IMR-90 (cell line): ENCODE measurements around the gene KRTAP5-10. TPM values are rescaled to one million over a fixed set of nuclear protein-coding genes. Genes with fewer than 3 reads are reported as not detected.

Source experiments
- ATAC-seq: fragments of 200-7000 bp; cut with Tn5 transposase; 2 replicates; pipeline ENCODE4 v1.9.1; 2020; ENCODE audit warnings: low read depth, mild to moderate bottlenecking, moderate library complexity
- BruUV-seq: library from RNA; stranded (reverse); fragments of 400-500 nt; replicated peaks from 2 replicates; lab custom pipeline; 2021; lab: Mats Ljungman, UMichigan
- CTCF ChIA-PET: fragments of 300-600 bp; formaldehyde crosslinking; extraction: SDS; loops from one replicate; lab custom pipeline; 2021; ENCODE audit warnings: antibody characterized with exemption; lab: Yijun Ruan, JAX
- POLR2A ChIA-PET: fragments of 300-600 bp; sonication (Branson Sonifier 250); formaldehyde crosslinking; loops from one replicate; lab custom pipeline; 2022; ENCODE audit warnings: antibody characterized with exemption; ENCODE audit not compliant: unreplicated experiment; lab: Charles Lee
- DNase-seq: peaks from one replicate; pipeline ENCODE4 v3.0.0; 2013
- H2AFZ ChIP-seq: replicated peaks from 2 replicates; pipeline ENCODE3; 2013; ENCODE audit warnings: low read length, mild to moderate bottlenecking; ENCODE audit not compliant: poor library complexity
- H2AK5ac ChIP-seq: 2 replicates; pipeline ENCODE4 v1.6.1; 2013; ENCODE audit warnings: low read depth, low read length, inconsistent platforms
- H2AK9ac ChIP-seq: replicated peaks from 2 replicates; pipeline ENCODE3; 2013; ENCODE audit warnings: mild to moderate bottlenecking, low read depth, low read length, moderate library complexity; ENCODE audit not compliant: poor library complexity
- H2BK120ac ChIP-seq: 2 replicates; pipeline ENCODE4 v1.6.1; 2013; ENCODE audit warnings: low read depth, low read length, inconsistent platforms
- H2BK15ac ChIP-seq: 3 replicates; pipeline ENCODE4 v1.6.1; 2013; ENCODE audit warnings: low read depth, low read length, inconsistent platforms
- H2BK20ac ChIP-seq: 2 replicates; pipeline ENCODE4 v1.6.1; 2013; ENCODE audit warnings: low read depth, mild to moderate bottlenecking, inconsistent platforms, low read length, moderate library complexity
- H2BK5ac ChIP-seq: 2 replicates; pipeline ENCODE4 v1.6.1; 2013; ENCODE audit warnings: mild to moderate bottlenecking, low read depth, low read length, inconsistent platforms; ENCODE audit not compliant: poor library complexity, severe bottlenecking
- H3K14ac ChIP-seq: replicated peaks from 2 replicates; pipeline ENCODE4 v1.6.1; 2013; ENCODE audit warnings: low read depth, low read length, inconsistent platforms
- H3K18ac ChIP-seq: 2 replicates; pipeline ENCODE4 v1.6.1; 2013; ENCODE audit warnings: low read depth, low read length, control low read depth
- H3K23ac ChIP-seq: 2 replicates; pipeline ENCODE4 v1.6.1; 2013; ENCODE audit warnings: low read depth, low read length, inconsistent platforms
- H3K27ac ChIP-seq: 2 replicates; pipeline ENCODE4 v1.5.1; 2013; ENCODE audit warnings: mild to moderate bottlenecking, control low read depth, low read length; ENCODE audit not compliant: insufficient read depth
- H3K27me3 ChIP-seq: 2 replicates; pipeline ENCODE4 v1.6.1; 2013; ENCODE audit warnings: low read length; ENCODE audit not compliant: control insufficient read depth, insufficient read depth
- H3K36me3 ChIP-seq: 2 replicates; pipeline ENCODE4 v1.6.1; 2013; ENCODE audit warnings: low read length, mixed read lengths; ENCODE audit not compliant: control insufficient read depth, insufficient read depth
- H3K4ac ChIP-seq: 2 replicates; pipeline ENCODE4 v1.6.1; 2013; ENCODE audit warnings: low read depth, low read length, inconsistent platforms
- H3K4me1 ChIP-seq: 2 replicates; pipeline ENCODE4 v1.6.1; 2013; ENCODE audit warnings: low read length, mixed read lengths; ENCODE audit not compliant: control insufficient read depth, insufficient read depth
- H3K4me2 ChIP-seq: 2 replicates; pipeline ENCODE4 v1.6.1; 2013; ENCODE audit warnings: low read depth, mild to moderate bottlenecking, control low read depth, low read length, moderate library complexity
- H3K4me3 ChIP-seq: 2 replicates; pipeline ENCODE4 v1.5.1; 2013; ENCODE audit warnings: low read depth, mild to moderate bottlenecking, control low read depth, low read length, moderate library complexity; ENCODE audit not compliant: insufficient read depth
- H3K56ac ChIP-seq: 2 replicates; pipeline ENCODE4 v1.6.1; 2013; ENCODE audit warnings: low read length, inconsistent platforms; ENCODE audit not compliant: insufficient read depth; ENCODE audit errors: extremely low read depth
- H3K79me1 ChIP-seq, 2 experiments: 2 replicates each; pipeline ENCODE4 v1.6.1; 2013; ENCODE audit warnings: low read length in 2 of 2, inconsistent platforms in 1 of 2, low read depth in 1 of 2
- H3K9ac ChIP-seq: 2 replicates; pipeline ENCODE4 v1.6.1; 2013; ENCODE audit warnings: low read depth, low read length, control low read depth
- H3K9me1 ChIP-seq: 2 replicates; pipeline ENCODE4 v1.6.1; 2013; ENCODE audit warnings: low read length, inconsistent platforms; ENCODE audit not compliant: insufficient read depth
- H3K9me3 ChIP-seq: 2 replicates; pipeline ENCODE4 v1.6.1; 2013; ENCODE audit warnings: low read length; ENCODE audit not compliant: control insufficient read depth, insufficient read depth
- H4K20me1 ChIP-seq: 2 replicates; pipeline ENCODE4 v1.6.1; 2013; ENCODE audit warnings: low read length, inconsistent platforms; ENCODE audit not compliant: insufficient read depth
- H4K5ac ChIP-seq: 2 replicates; pipeline ENCODE4 v1.6.1; 2013; ENCODE audit warnings: mild to moderate bottlenecking, low read depth, low read length, control low read depth
- H4K8ac ChIP-seq, 2 experiments: 2 replicates each; pipeline ENCODE4 v1.6.1; 2013; ENCODE audit warnings: low read depth in 2 of 2, low read length in 2 of 2, control low read depth in 1 of 2, inconsistent platforms in 1 of 2
- H4K91ac ChIP-seq: 2 replicates; pipeline ENCODE4 v1.6.1; 2013; ENCODE audit warnings: low read depth, low read length, inconsistent platforms; ENCODE audit not compliant: insufficient read depth
- BHLHE40 ChIP-seq: fragments of 150-350 bp; IDR thresholded peaks from 2 replicates; pipeline ENCODE4 v1.6.1; 2016; ENCODE audit warnings: mild to moderate bottlenecking, low read depth, low read length
- CEBPB ChIP-seq: IDR thresholded peaks from 2 replicates; pipeline ENCODE4 v1.6.1; 2012; ENCODE audit warnings: low read depth, low read length, improper control_type of control experiment
- CHD1 ChIP-seq: IDR thresholded peaks from 2 replicates; pipeline ENCODE4 v1.6.1; 2012; ENCODE audit warnings: low read depth, low read length, improper control_type of control experiment
- FOS ChIP-seq: fragments of 150-350 bp; IDR thresholded peaks from 2 replicates; pipeline ENCODE4 v1.6.1; 2016; ENCODE audit warnings: low read depth, low read length
- MAFK ChIP-seq: IDR thresholded peaks from 2 replicates; pipeline ENCODE4 v1.6.1; 2012; ENCODE audit warnings: low read depth, low read length, improper control_type of control experiment
- MAZ ChIP-seq: IDR thresholded peaks from 2 replicates; pipeline ENCODE4 v1.6.1; 2012; ENCODE audit warnings: low read depth, mild to moderate bottlenecking, low read length, improper control_type of control experiment, moderate library complexity, borderline replicate concordance
- MXI1 ChIP-seq: IDR thresholded peaks from 2 replicates; pipeline ENCODE4 v1.6.1; 2012; ENCODE audit warnings: low read depth, mild to moderate bottlenecking, low read length, moderate library complexity, borderline replicate concordance
- NFE2L2 ChIP-seq: fragments of 150-350 bp; IDR thresholded peaks from 2 replicates; pipeline ENCODE4 v1.6.1; 2016; ENCODE audit warnings: low read depth, mild to moderate bottlenecking, low read length
- POLR2A ChIP-seq: IDR thresholded peaks from 2 replicates; pipeline ENCODE4 v1.6.1; 2012; ENCODE audit warnings: mild to moderate bottlenecking, low read depth, low read length
- RAD21 ChIP-seq: IDR thresholded peaks from 2 replicates; pipeline ENCODE4 v1.6.1; 2012; ENCODE audit warnings: low read length, improper control_type of control experiment
- RCOR1 ChIP-seq: IDR thresholded peaks from 2 replicates; pipeline ENCODE4 v1.6.1; 2012; ENCODE audit warnings: mild to moderate bottlenecking, low read length, improper control_type of control experiment; ENCODE audit not compliant: insufficient replicate concordance
- RFX5 ChIP-seq: IDR thresholded peaks from 2 replicates; pipeline ENCODE4 v1.8.0; 2012; ENCODE audit warnings: low read depth, mild to moderate bottlenecking, low read length, moderate library complexity
- SMC3 ChIP-seq: fragments of 150-350 bp; IDR thresholded peaks from 2 replicates; pipeline ENCODE4 v1.6.1; 2016; ENCODE audit warnings: low read depth, mild to moderate bottlenecking, antibody characterized with exemption, low read length, moderate library complexity
- WGBS, 2 experiments: methylation state at CpG; one replicate each; pipeline versions ENCODE4 v1.1.5 to v1.1.7; 2013; ENCODE audit warnings: missing lambda C conversion rate in 2 of 2; ENCODE audit not compliant: insufficient read length in 1 of 2; ENCODE audit errors: extremely low coverage in 2 of 2; 5-methylcytosine and 5-hydroxymethylcytosine counted together
- dilution Hi-C: fragments of 300-500 bp; cut with HindIII; formaldehyde crosslinking; loops from one replicate; pipeline ENCODE4 v1.14.3; 2018; ENCODE audit warnings: low sequenced_read_pairs; ENCODE audit not compliant: unreplicated experiment
- in situ Hi-C: fragments of 300-500 bp; cut with MboI; formaldehyde crosslinking; loops from 3 replicates; pipeline ENCODE4 v1.14.3; 2019; ENCODE audit warnings: low sequenced_read_pairs, inconsistent platforms, mixed read lengths
- intact Hi-C: fragments of 100-400 bp; cut with micrococcal nuclease; formaldehyde crosslinking; loops from 2 replicates; pipeline ENCODE4 v1.10.0; 2022
- polyA plus RNA-seq, 3 experiments: library from polyadenylated mRNA; depleted of rRNA; stranded (reverse); fragments of >200 nt; gene quantifications; 2 replicates each; pipeline ENCODE4 v1.2.3, GENCODE V29; 2012; ENCODE audit warnings: low replicate concordance in 1 of 3
- total RNA-seq: library from RNA; depleted of rRNA; stranded (reverse); fragments of >200 nt; gene quantifications from 2 replicates; pipeline ENCODE4 v1.2.3, GENCODE V29; 2012
- TF ChIP-seq, protein P1 (sequence below): fragments of 150-350 bp; IDR thresholded peaks from 2 replicates; pipeline ENCODE4 v1.6.1; 2016; ENCODE audit warnings: low read depth, mild to moderate bottlenecking, low read length, moderate library complexity, borderline replicate concordance
- TF ChIP-seq, protein P2 (sequence below): fragments of 150-350 bp; IDR thresholded peaks from 2 replicates; pipeline ENCODE4 v1.6.1; 2017; ENCODE audit warnings: mild to moderate bottlenecking, antibody characterized with exemption, low read length, low read depth
- TF ChIP-seq, protein P3 (sequence below): conservative IDR thresholded peaks from 2 replicates; pipeline ENCODE4 v1.5.1; 2012; ENCODE audit warnings: mild to moderate bottlenecking, low read depth, low read length, improper control_type of control experiment

The KRTAP5-10 gene
- total and polyA plus RNA-seq, 2 of the 4 experiments (the other 2 are of a cell fraction), result not detected

DNA sequence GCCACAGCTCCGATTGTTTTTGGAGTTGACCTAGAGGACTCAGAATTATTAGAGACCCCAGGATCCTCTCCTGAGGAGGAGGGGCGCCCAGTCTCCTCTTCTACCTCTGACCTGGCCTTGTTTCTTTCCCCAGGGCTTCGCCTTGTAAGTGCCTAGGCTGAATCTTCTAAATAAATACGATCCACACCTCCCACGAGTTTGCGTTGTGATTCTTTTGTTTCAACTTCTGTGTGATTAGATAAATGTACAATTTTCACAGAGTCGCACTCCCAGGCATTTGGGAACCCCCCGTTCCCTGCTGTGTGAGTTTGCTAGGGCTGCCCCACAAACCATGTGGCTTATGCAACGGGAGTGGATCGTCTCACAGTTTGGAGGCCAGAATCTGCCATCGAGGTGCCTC is 26.3 kb upstream of the KRTAP5-10 start:
- no peak overlapping the region for H2BK15ac ChIP-seq
- no peak overlapping the region for H2AK5ac ChIP-seq
- H3K9me1 ChIP-seq, result no peaks in the 10 kb centered on the region
- H4K20me1 ChIP-seq, result no peaks in the 10 kb centered on the region
- no peak overlapping the region for H2BK20ac ChIP-seq
- H3K27me3 ChIP-seq, result peaks cover 14% of the 10 kb centered on the region
- DNase-seq (no peak), ATAC-seq (no peak)
- no peak overlapping the region for H4K91ac ChIP-seq
- in situ Hi-C loops, result no loop called here
- CTCF ChIA-PET, result no interaction called here
- no peaks in the 10 kb centered on the region for H3K79me1 ChIP-seq
- BruUV-seq, result no TSS peak
- no peaks in the 10 kb centered on the region for H3K36me3 ChIP-seq
- H3K4me2 ChIP-seq, result no peak overlapping the region
- H3K14ac ChIP-seq, result no peak overlapping the region
- no peak overlapping the region for H2AK9ac ChIP-seq
- POLR2A ChIA-PET, result no interaction called here
- no peak overlapping the region for H3K4ac ChIP-seq
- no peaks in the 10 kb centered on the region for H3K4me1 ChIP-seq
- dilution Hi-C loops, result no loop called here
- no peaks in the 10 kb centered on the region for H3K9me3 ChIP-seq
- no peak overlapping the region for H4K8ac ChIP-seq
- no CpG with 5 or more reads among the region's 11 CpGs for WGBS, 2 experiments
- H2BK5ac ChIP-seq, result no peak overlapping the region
- no peak overlapping the region for H4K5ac ChIP-seq
- no peak overlapping the region for H3K27ac ChIP-seq
- H2BK120ac ChIP-seq, result no peak overlapping the region
- no peak overlapping the region for H2AFZ ChIP-seq
- intact Hi-C loops, result no loop called here
- H3K56ac ChIP-seq, result no peak overlapping the region
- no peak overlapping the region for H3K23ac ChIP-seq
- TF ChIP-seq, protein P1, sequence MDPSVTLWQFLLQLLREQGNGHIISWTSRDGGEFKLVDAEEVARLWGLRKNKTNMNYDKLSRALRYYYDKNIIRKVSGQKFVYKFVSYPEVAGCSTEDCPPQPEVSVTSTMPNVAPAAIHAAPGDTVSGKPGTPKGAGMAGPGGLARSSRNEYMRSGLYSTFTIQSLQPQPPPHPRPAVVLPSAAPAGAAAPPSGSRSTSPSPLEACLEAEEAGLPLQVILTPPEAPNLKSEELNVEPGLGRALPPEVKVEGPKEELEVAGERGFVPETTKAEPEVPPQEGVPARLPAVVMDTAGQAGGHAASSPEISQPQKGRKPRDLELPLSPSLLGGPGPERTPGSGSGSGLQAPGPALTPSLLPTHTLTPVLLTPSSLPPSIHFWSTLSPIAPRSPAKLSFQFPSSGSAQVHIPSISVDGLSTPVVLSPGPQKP, result no peak
- TF ChIP-seq CHD1 (no peak), POLR2A (no peak), BHLHE40 (no peak), RCOR1 (no peak), RAD21 (no peak), CEBPB (no peak), FOS (no peak), SMC3 (no peak), MXI1 (no peak), NFE2L2 (no peak), MAFK (no peak), RFX5 (no peak), MAZ (no peak)
- TF ChIP-seq, protein P2, sequence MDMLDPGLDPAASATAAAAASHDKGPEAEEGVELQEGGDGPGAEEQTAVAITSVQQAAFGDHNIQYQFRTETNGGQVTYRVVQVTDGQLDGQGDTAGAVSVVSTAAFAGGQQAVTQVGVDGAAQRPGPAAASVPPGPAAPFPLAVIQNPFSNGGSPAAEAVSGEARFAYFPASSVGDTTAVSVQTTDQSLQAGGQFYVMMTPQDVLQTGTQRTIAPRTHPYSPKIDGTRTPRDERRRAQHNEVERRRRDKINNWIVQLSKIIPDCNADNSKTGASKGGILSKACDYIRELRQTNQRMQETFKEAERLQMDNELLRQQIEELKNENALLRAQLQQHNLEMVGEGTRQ, result no peak
- TF ChIP-seq, protein P3, sequence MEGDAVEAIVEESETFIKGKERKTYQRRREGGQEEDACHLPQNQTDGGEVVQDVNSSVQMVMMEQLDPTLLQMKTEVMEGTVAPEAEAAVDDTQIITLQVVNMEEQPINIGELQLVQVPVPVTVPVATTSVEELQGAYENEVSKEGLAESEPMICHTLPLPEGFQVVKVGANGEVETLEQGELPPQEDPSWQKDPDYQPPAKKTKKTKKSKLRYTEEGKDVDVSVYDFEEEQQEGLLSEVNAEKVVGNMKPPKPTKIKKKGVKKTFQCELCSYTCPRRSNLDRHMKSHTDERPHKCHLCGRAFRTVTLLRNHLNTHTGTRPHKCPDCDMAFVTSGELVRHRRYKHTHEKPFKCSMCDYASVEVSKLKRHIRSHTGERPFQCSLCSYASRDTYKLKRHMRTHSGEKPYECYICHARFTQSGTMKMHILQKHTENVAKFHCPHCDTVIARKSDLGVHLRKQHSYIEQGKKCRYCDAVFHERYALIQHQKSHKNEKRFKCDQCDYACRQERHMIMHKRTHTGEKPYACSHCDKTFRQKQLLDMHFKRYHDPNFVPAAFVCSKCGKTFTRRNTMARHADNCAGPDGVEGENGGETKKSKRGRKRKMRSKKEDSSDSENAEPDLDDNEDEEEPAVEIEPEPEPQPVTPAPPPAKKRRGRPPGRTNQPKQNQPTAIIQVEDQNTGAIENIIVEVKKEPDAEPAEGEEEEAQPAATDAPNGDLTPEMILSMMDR, result no peak
- H3K18ac ChIP-seq, result no peak overlapping the region
- no peak overlapping the region for H3K4me3 ChIP-seq
- no peak overlapping the region for H3K9ac ChIP-seq
